H1 (cell line): Measurements from ENCODE around the gene CDH10. TPM values are rescaled to one million over a fixed set of nuclear protein-coding genes. Genes with fewer than 3 reads are reported as not detected.

Source experiments
- CTBP2 ChIP-seq: IDR thresholded peaks from 2 replicates; pipeline ENCODE4 v1.7.0; 2011; ENCODE audit warnings: borderline replicate concordance, mild to moderate bottlenecking, moderate library complexity, mixed read lengths, low read length; ENCODE audit not compliant: insufficient read depth, insufficient read length
- KDM4A ChIP-seq: IDR thresholded peaks from one replicate; pipeline ENCODE4 v1.7.1; 2012; ENCODE audit warnings: low read depth, mild to moderate bottlenecking, moderate library complexity, low read length, inconsistent platforms; ENCODE audit not compliant: severe bottlenecking
- polyA plus RNA-seq, 7 experiments: library from polyadenylated mRNA; depleted of rRNA in 3 of 7; stranded (reverse) in 5 of 7; unstranded in 2 of 7; fragments of >200 nt in 5 of 7; fragments of 200-250 nt in 2 of 7; gene quantifications; 1 replicate in 5 of 7; 2 replicates in 1 of 7; 4 replicates in 1 of 7; pipeline versions ENCODE4 v1.2.1 to v1.2.3, GENCODE V29; 2011 to 2013; ENCODE audit warnings: missing spikeins in 2 of 7, mixed read lengths in 2 of 7
- total RNA-seq: library from RNA; stranded (reverse); fragmentation: NEBNext Ultra II Directional; extraction: Animal tissue kit (Norgen Biotek cat#: 25700); gene quantifications from 2 replicates; pipeline ENCODE4 v1.2.1, GENCODE V29; 2021

CDH10 gene
- total and polyA plus RNA-seq, 2 of the 8 experiments (the other 6 are each of a cell fraction or from before 2014, with no cell fraction given): 0.11 TPM; not detected in 1

DNA sequence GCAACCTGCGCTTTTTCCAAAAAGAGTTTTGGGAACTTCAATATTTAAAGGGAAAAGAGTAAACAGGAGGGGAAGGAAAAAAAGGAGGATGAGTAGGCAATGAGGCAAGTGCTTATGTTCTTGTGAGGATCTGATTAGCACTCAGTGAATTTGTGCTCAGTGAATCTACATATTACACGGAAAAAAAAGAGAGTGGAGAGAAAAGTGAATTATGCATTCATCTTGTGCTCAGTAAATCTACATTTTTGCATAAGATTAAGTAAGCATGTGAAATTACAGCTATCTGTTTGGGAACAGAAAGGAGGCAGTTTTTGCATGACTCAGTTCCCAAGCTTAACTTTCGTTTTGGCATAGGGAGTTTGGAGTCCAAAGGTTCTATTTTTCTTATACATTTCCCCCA, 170.1 kb downstream of the CDH10 start (continued):
- no peak for TF ChIP-seq KDM4A
- TF ChIP-seq CTBP2: no peak
- TF ChIP-seq, all 59 proteins: peak for 0
